ENCODE measurements around the gene ACYP2.

The ACYP2 gene

GRCh38 chr2:54325148-54325547 lies 209.7 kb downstream of the ACYP2 start:
- no peak overlapping the region for H3K27ac Mint-ChIP-seq
- no peak overlapping the region for H3K4me3 Mint-ChIP-seq
- peaks cover 29% of the 10 kb centered on the region for H3K9me3 Mint-ChIP-seq
- peaks cover 3% of the 10 kb centered on the region for H3K36me3 Mint-ChIP-seq (ENCODE audit: low read depth)
- TF ChIP-seq CTCF (IDR thresholded peaks at IDR 0.05): no peak
- H3K4me1 Mint-ChIP-seq: peaks cover 6% of the 10 kb centered on the region
- peaks cover 9% of the 10 kb centered on the region for H3K27me3 Mint-ChIP-seq (ENCODE audit: low read depth, poor library complexity)
- DNase-seq: no peak

DNA sequence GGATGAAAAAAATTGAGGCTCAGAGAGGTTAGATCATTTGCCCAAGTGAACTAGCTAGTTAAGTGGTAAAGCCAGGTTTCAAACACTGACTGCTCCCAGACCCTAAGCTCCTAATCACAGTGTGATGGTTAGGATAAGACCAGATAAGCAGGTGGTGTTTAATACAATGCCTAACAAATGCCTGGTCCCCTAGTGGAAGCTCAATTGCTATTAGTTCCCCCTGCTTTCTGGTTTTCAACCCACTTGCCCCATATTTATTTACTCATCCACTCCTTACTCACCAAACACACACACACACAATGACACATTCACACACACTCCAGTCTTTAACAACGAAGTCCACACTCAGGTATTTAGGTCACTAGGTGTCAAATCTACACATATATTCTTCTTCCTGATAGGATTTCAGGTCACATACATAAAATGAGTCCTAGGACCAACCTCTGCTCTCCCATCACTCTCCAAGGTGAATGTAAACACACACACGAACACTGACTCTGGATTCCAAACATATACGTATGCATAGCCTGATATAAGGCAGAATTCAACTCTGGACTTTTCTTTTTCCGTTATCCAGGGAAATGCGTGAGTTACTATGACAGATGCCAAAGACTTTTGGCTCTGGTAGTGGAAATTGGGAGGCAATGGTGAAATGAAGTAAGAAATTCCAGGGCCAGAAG lies 214.2 kb downstream of the ACYP2 start:
- peaks cover 16% of the 10 kb centered on the region for H3K27me3 Mint-ChIP-seq (ENCODE audit: low read depth, poor library complexity)
- TF ChIP-seq CTCF (IDR thresholded peaks at IDR 0.05): no peak

DNA sequence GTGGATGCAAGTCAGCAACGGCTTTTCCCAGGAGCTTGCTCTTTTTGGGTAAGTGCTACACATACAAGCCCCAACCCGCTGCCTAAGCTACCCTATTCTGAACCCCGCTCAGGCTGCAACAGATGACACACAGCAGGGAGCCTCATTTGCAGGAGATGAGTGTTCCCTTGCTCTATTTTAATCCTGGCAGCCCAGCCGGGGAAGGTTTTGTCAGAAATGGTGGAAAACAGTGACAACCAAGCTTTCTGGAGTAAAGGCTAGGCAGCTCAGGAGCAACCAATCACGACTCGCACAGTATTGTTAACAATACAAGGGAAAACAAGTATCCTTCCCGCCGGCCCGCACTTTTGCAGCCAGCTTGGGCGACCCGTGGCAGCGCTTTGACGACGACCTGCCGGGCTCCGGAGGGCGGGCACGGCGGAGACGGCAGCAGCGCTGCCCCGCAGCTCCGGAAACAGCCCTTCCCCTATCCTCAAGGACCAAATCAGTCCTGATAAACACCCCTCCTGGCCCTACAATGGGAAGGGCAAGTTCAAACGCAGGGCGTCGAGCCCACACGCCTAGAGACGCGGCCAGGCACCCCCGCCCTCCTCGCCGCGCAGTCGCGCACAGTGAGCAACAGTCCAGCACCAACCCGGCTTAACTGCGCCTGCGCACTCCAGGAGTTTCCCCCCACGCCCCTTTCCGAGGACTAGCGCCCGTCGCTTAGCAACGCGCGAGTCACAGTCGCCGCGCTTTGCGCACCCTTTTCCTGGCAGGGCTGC lies 214.9 kb downstream of the ACYP2 start:
- H3K4me1 Mint-ChIP-seq: peaks cover 22% of the 10 kb centered on the region
- peak overlapping the region; percentile 78 for H3K4me3 Mint-ChIP-seq
- peaks cover 15% of the 10 kb centered on the region for H3K9me3 Mint-ChIP-seq
- no peaks in the 10 kb centered on the region for H3K36me3 Mint-ChIP-seq (ENCODE audit: low read depth)
- peaks cover 16% of the 10 kb centered on the region for H3K27me3 Mint-ChIP-seq (ENCODE audit: low read depth, poor library complexity)
- H3K27ac Mint-ChIP-seq: no peak overlapping the region
- no peak for TF ChIP-seq CTCF (IDR thresholded peaks at IDR 0.05)
- DNase-seq: peak; percentile 97

More for the DNA sequence above, 214.2 kb downstream of the ACYP2 start:
- H3K9me3 Mint-ChIP-seq: peaks cover 19% of the 10 kb centered on the region
- H3K36me3 Mint-ChIP-seq (ENCODE audit: low read depth): peaks cover 1% of the 10 kb centered on the region
- peaks cover 22% of the 10 kb centered on the region for H3K4me1 Mint-ChIP-seq
- peak overlapping the region; percentile 78 for H3K4me3 Mint-ChIP-seq
- no peak overlapping the region for H3K27ac Mint-ChIP-seq
- no peak for DNase-seq

DNA sequence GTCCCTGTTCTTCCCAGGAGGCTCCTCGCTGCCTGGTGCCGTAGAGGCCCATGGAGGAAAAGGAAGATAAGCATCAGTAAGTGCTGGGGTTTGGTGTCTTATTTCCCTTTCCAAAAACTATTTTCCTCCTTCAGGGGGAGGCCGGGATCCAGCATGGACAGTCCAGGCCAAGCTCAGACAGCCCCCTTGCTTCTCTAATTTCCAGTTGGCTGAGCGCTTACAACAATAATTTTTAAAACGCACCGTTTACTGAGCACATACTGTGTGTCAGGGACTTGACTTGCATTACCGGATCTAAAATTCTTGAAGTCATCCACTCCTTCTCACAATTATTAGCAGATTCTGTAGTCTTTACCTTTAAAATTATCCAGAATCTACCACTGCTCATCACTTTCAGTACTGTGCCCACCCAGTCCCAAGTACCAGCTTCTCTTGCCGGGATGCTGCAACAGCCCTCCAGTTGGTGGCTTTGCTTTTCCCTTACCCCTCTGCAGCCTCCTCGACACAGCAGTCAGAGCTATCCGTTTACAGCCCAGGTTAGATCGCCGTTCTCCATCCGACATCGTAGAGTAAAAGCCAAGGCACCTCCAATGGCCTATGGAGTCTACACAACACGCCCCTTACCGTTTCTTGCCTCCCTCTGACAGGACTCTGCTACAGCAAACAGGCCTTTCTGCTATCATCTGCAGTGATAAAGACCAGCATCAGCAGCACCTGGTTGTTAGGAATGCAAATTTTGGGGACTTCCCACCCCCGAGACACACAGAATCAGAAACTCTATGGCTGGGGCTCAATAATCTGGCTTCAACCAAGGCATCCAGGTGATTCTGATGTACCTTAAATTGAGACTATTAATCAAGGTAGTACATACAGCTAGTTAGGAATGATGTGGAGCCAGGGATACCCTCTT lies 215.8 kb downstream of the ACYP2 start:
- peak overlapping the region; percentile 78 for H3K4me3 Mint-ChIP-seq
- no peak for DNase-seq
- H3K27ac Mint-ChIP-seq: no peak overlapping the region
- peaks cover 16% of the 10 kb centered on the region for H3K27me3 Mint-ChIP-seq (ENCODE audit: low read depth, poor library complexity)
- TF ChIP-seq CTCF (IDR thresholded peaks at IDR 0.05): no peak
- no peaks in the 10 kb centered on the region for H3K36me3 Mint-ChIP-seq (ENCODE audit: low read depth)
- peaks cover 22% of the 10 kb centered on the region for H3K4me1 Mint-ChIP-seq
- peaks cover 7% of the 10 kb centered on the region for H3K9me3 Mint-ChIP-seq

- H3K4me1 Mint-ChIP-seq: peaks cover 22% of the 10 kb centered on the region
- no peak for TF ChIP-seq CTCF (IDR thresholded peaks at IDR 0.05)
- H3K4me3 Mint-ChIP-seq: peak overlapping the region; percentile 35
- H3K36me3 Mint-ChIP-seq (ENCODE audit: low read depth): no peaks in the 10 kb centered on the region
- DNase-seq: no peak
- H3K27me3 Mint-ChIP-seq (ENCODE audit: low read depth, poor library complexity): peaks cover 16% of the 10 kb centered on the region
- H3K9me3 Mint-ChIP-seq: no peaks in the 10 kb centered on the region
- H3K27ac Mint-ChIP-seq: no peak overlapping the region
Observed at GRCh38 chr2:54332386-54332785, 217.0 kb downstream of the ACYP2 start.
